H1 (cell line): Measurements from ENCODE around the gene TSPAN9. TPM values are rescaled to one million over a fixed set of nuclear protein-coding genes. Genes with fewer than 3 reads are reported as not detected.

ENCODE experiments used
- CTCF ChIA-PET: fragments of 300-600 bp; sonication (Branson Sonifier 250); formaldehyde crosslinking; loops from one replicate; lab custom pipeline; 2021; ENCODE audit not compliant: partially characterized antibody; lab: Charles Lee
- POLR2A ChIA-PET: fragments of 300-600 bp; sonication (Branson Sonifier 250); formaldehyde crosslinking; loops from one replicate; lab custom pipeline; 2021; ENCODE audit warnings: inconsistent platforms; ENCODE audit not compliant: partially characterized antibody; lab: Charles Lee
- DNase-seq, 2 experiments: peaks; one replicate each; pipeline versions ENCODE4 v3.0.0 to v3.0.0-alpha.2; 2010 to 2022; ENCODE audit warnings: low spot score in 2 of 2, low read depth in 1 of 2, mixed read lengths in 1 of 2
- FAIRE-seq: peaks from 2 replicates; lab custom pipeline; 2011; peaks lifted over from hg19 to GRCh38; lab: Jason Lieb, UNC
- H2AFZ ChIP-seq: 2 replicates; pipeline ENCODE4 v1.8.1; 2012; ENCODE audit warnings: low read length, inconsistent platforms
- H2AK5ac ChIP-seq: 2 replicates; pipeline ENCODE4 v1.6.1; 2013; ENCODE audit warnings: low read depth, low read length
- H2BK120ac ChIP-seq: replicated peaks from 2 replicates; pipeline ENCODE3; 2013; ENCODE audit warnings: low read depth, low read length, inconsistent platforms
- H2BK12ac ChIP-seq: 2 replicates; pipeline ENCODE4 v1.6.1; 2013; ENCODE audit warnings: low read depth, low read length
- H2BK15ac ChIP-seq: 2 replicates; pipeline ENCODE4 v1.6.1; 2013; ENCODE audit warnings: low read length
- H2BK20ac ChIP-seq: 2 replicates; pipeline ENCODE4 v1.6.1; 2013; ENCODE audit warnings: low read length
- H2BK5ac ChIP-seq: 2 replicates; pipeline ENCODE4 v1.6.1; 2013; ENCODE audit warnings: low read depth, low read length
- H3K14ac ChIP-seq: 2 replicates; pipeline ENCODE4 v1.6.1; 2013; ENCODE audit warnings: inconsistent platforms; ENCODE audit not compliant: insufficient read length
- H3K18ac ChIP-seq: 2 replicates; pipeline ENCODE4 v1.6.1; 2013; ENCODE audit warnings: low read length; ENCODE audit errors: extremely low read depth
- H3K23ac ChIP-seq: 2 replicates; pipeline ENCODE4 v1.6.1; 2013; ENCODE audit warnings: inconsistent platforms; ENCODE audit not compliant: insufficient read length
- H3K23me2 ChIP-seq: 2 replicates; pipeline ENCODE4 v1.6.1; 2013; ENCODE audit warnings: low read depth, low read length
- H3K27ac ChIP-seq: 2 replicates; pipeline ENCODE4 v1.6.1; 2011; ENCODE audit warnings: low read depth, low read length, inconsistent platforms
- H3K27me3 ChIP-seq, 4 experiments: replicated peaks in 1 of 4; 1 replicate in 1 of 4; 2 replicates in 3 of 4; pipeline versions ENCODE4 v1.6.1 to v1.8.1; 2011 to 2013; ENCODE audit warnings: low read length in 3 of 4, mild to moderate bottlenecking in 3 of 4, inconsistent platforms in 2 of 4, mixed read lengths in 2 of 4, moderate library complexity in 1 of 4; ENCODE audit not compliant: control insufficient read depth in 3 of 4, insufficient read depth in 3 of 4; ENCODE audit errors: extremely low read depth in 1 of 4
- H3K36me3 ChIP-seq, 4 experiments: 2 replicates each; pipeline versions ENCODE4 v1.6.1 to v1.8.1; 2011 to 2013; ENCODE audit warnings: mild to moderate bottlenecking in 4 of 4, low read length in 3 of 4, moderate library complexity in 2 of 4, control low read depth in 1 of 4, inconsistent platforms in 1 of 4; ENCODE audit not compliant: insufficient read depth in 4 of 4, control insufficient read depth in 2 of 4
- H3K4ac ChIP-seq: replicated peaks from 2 replicates; pipeline ENCODE3; 2013; ENCODE audit warnings: low read length, low read depth, mixed read lengths, inconsistent platforms; ENCODE audit not compliant: insufficient read length
- H3K4me1 ChIP-seq, 4 experiments: replicated peaks in 1 of 4; 1 replicate in 1 of 4; 2 replicates in 3 of 4; pipeline versions ENCODE4 v1.6.1 to v1.8.1; 2011 to 2013; ENCODE audit warnings: low read length in 3 of 4, inconsistent platforms in 2 of 4, mixed read lengths in 1 of 4; ENCODE audit not compliant: insufficient read depth in 4 of 4, control insufficient read depth in 3 of 4
- H3K4me2 ChIP-seq, 2 experiments: 2 replicates each; pipeline versions ENCODE4 v1.6.1 to v1.8.1; 2011 to 2013; ENCODE audit warnings: low read depth in 2 of 2, low read length in 2 of 2, control low read depth in 1 of 2, inconsistent platforms in 1 of 2, mild to moderate bottlenecking in 1 of 2; ENCODE audit not compliant: insufficient read depth in 1 of 2
- H3K4me3 ChIP-seq, 4 experiments: fragments of 200-600, 300-600 bp in 1 of 4; sonication (generic), shearing (Covaris generic), sonication (Bioruptor Twin) in 1 of 4; 2 replicates each; pipeline versions ENCODE4 v1.5.1 to v1.8.1; 2011 to 2016; ENCODE audit warnings: low read length in 4 of 4, low read depth in 3 of 4, control low read depth in 2 of 4, inconsistent platforms in 2 of 4, mild to moderate bottlenecking in 2 of 4, mixed read lengths in 1 of 4, moderate library complexity in 1 of 4; ENCODE audit not compliant: insufficient read depth in 2 of 4; ENCODE audit errors: extremely low read depth in 1 of 4
- H3K56ac ChIP-seq: replicated peaks from 2 replicates; pipeline ENCODE3; 2013; ENCODE audit warnings: low read depth, mild to moderate bottlenecking, mixed read lengths, low read length, inconsistent platforms; ENCODE audit not compliant: insufficient read length
- H3K79me1 ChIP-seq: 2 replicates; pipeline ENCODE4 v1.6.1; 2013; ENCODE audit warnings: low read depth, low read length, control low read depth
- H3K79me2 ChIP-seq, 2 experiments: 2 replicates each; pipeline versions ENCODE4 v1.6.1 to v1.8.1; 2012 to 2013; ENCODE audit warnings: low read length in 2 of 2, mild to moderate bottlenecking in 2 of 2, inconsistent platforms in 1 of 2; ENCODE audit not compliant: insufficient read depth in 2 of 2, control insufficient read depth in 1 of 2
- H3K9ac ChIP-seq, 4 experiments: replicated peaks in 1 of 4; 1 replicate in 1 of 4; 2 replicates in 3 of 4; pipeline versions ENCODE4 v1.6.1 to v1.8.1; 2011 to 2013; ENCODE audit warnings: low read depth in 3 of 4, low read length in 3 of 4, control low read depth in 2 of 4, mild to moderate bottlenecking in 2 of 4, moderate library complexity in 2 of 4, inconsistent platforms in 1 of 4; ENCODE audit errors: extremely low read depth in 1 of 4
- H3K9me3 ChIP-seq, 2 experiments: 2 replicates each; pipeline versions ENCODE4 v1.6.1 to v1.8.1; 2012 to 2013; ENCODE audit warnings: mild to moderate bottlenecking in 2 of 2, moderate library complexity in 2 of 2, control low read depth in 1 of 2, inconsistent platforms in 1 of 2, low read depth in 1 of 2, low read length in 1 of 2, mixed read lengths in 1 of 2; ENCODE audit not compliant: insufficient read depth in 2 of 2
- H4K20me1 ChIP-seq, 2 experiments: replicated peaks in 1 of 2; 2 replicates each; pipeline versions ENCODE3 to v1.8.1; 2011 to 2013; ENCODE audit warnings: inconsistent platforms in 2 of 2, low read length in 2 of 2, mild to moderate bottlenecking in 1 of 2; ENCODE audit not compliant: insufficient read depth in 2 of 2, control insufficient read depth in 1 of 2
- H4K5ac ChIP-seq: 2 replicates; pipeline ENCODE4 v1.6.1; 2013; ENCODE audit warnings: low read length, low read depth, mixed read lengths, inconsistent platforms; ENCODE audit not compliant: insufficient read length
- H4K8ac ChIP-seq: 2 replicates; pipeline ENCODE4 v1.8.0; 2013; ENCODE audit warnings: mild to moderate bottlenecking, moderate library complexity, low read length, inconsistent platforms; ENCODE audit not compliant: insufficient read depth; ENCODE audit errors: extremely low read depth
- H4K91ac ChIP-seq: replicated peaks from 2 replicates; pipeline ENCODE3; 2013; ENCODE audit warnings: low read length, mixed read lengths, inconsistent platforms; ENCODE audit not compliant: insufficient read length
- ASH2L ChIP-seq: fragments of 200-600, 300-600 bp; sonication (generic); IDR thresholded peaks from one replicate; pipeline ENCODE4 v1.7.1; 2017; ENCODE audit warnings: low read length
- POLR2A ChIP-seq, 2 experiments: IDR thresholded peaks; 1 replicate in 1 of 2; 2 replicates in 1 of 2; pipeline ENCODE4 v1.6.1; 2011; ENCODE audit warnings: low read depth in 2 of 2, low read length in 2 of 2, mild to moderate bottlenecking in 2 of 2; ENCODE audit errors: control extremely low read depth in 1 of 2
- RBBP5 ChIP-seq: IDR thresholded peaks from 2 replicates; pipeline ENCODE4 v1.7.1; 2012; ENCODE audit warnings: low read depth, mild to moderate bottlenecking, inconsistent platforms, low read length, moderate library complexity, borderline replicate concordance
- SP2 ChIP-seq: IDR thresholded peaks from 2 replicates; pipeline ENCODE4 v1.6.1; 2012; ENCODE audit warnings: mild to moderate bottlenecking, low read length, inconsistent platforms
- TCF12 ChIP-seq: IDR thresholded peaks from 2 replicates; pipeline ENCODE4 v1.6.1; 2011; ENCODE audit warnings: low read depth, mild to moderate bottlenecking, low read length
- WGBS, 2 experiments: shearing (Covaris generic) in 1 of 2; methylation state at CpG; one replicate each; pipeline versions ENCODE4 v1.1.6 to v1.1.7; 2013 to 2015; ENCODE audit warnings: low lambda C conversion rate in 2 of 2, mixed read lengths in 2 of 2, inconsistent platforms in 1 of 2, low coverage in 1 of 2, missing lambda C conversion rate in 1 of 2; ENCODE audit not compliant: insufficient replicate concordance in 2 of 2, insufficient coverage in 1 of 2, insufficient read length in 1 of 2; ENCODE audit errors: extremely low coverage in 1 of 2, missing lambda C conversion rate in 1 of 2; 5-methylcytosine and 5-hydroxymethylcytosine counted together
- polyA plus RNA-seq, 7 experiments: library from polyadenylated mRNA; depleted of rRNA in 3 of 7; stranded (reverse) in 5 of 7; unstranded in 2 of 7; fragments of >200 nt in 5 of 7; fragments of 200-250 nt in 2 of 7; gene quantifications; 1 replicate in 5 of 7; 2 replicates in 1 of 7; 4 replicates in 1 of 7; pipeline versions ENCODE4 v1.2.1 to v1.2.3, GENCODE V29; 2011 to 2013; ENCODE audit warnings: missing spikeins in 2 of 7, mixed read lengths in 2 of 7
- total RNA-seq: library from RNA; stranded (reverse); fragmentation: NEBNext Ultra II Directional; extraction: Animal tissue kit (Norgen Biotek cat#: 25700); gene quantifications from 2 replicates; pipeline ENCODE4 v1.2.1, GENCODE V29; 2021
- TF ChIP-seq, protein P1 (sequence below): IDR thresholded peaks from 2 replicates; pipeline ENCODE4 v1.6.1; 2012; ENCODE audit warnings: inconsistent platforms
- TF ChIP-seq, protein P2 (sequence below), 3 experiments: IDR thresholded peaks; 1 replicate in 2 of 3; 2 replicates in 1 of 3; pipeline versions ENCODE4 v1.5.1 to v1.6.1; 2011; ENCODE audit warnings: low read length in 3 of 3, mild to moderate bottlenecking in 3 of 3, inconsistent platforms in 2 of 3, low read depth in 1 of 3, moderate library complexity in 1 of 3; ENCODE audit not compliant: insufficient read depth in 1 of 3; ENCODE audit errors: control extremely low read depth in 1 of 3

The TSPAN9 gene
- total and polyA plus RNA-seq, 2 of the 8 experiments (the other 6 are each of a cell fraction or from before 2014, with no cell fraction given) = 11.5 to 29.1 TPM

DNA sequence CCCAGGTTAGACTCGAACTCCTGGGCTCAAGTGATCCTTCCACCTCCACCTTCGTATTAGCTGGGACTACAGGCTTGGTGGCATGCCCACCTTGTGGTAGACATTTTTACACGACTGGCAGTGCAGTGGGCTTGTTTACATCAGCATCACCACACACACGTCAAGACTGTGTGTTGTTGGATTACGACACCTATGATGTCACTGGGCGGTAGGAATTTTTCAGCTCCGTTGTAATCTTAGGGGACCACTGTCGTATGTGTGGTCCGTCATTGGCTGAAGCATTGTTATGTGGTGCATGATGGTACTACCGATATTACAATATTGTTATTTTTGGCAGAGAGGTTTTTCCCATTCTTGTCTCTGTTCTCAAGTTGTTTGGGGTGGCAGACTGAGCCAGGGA lies 50.7 kb downstream of the TSPAN9 start:
- no peak for DNase-seq
- CTCF ChIA-PET = interaction anchor here (0.6 to 16.5 kb wide), 5 partner anchors 27 to 147 kb away, joined by 3 to 448 read pairs (median 7); no protein-coding TSS in a partner anchor
- H3K36me3 ChIP-seq = no peaks in the 10 kb centered on the region

More for the DNA sequence above, 50.7 kb downstream of the TSPAN9 start:
- Histone ChIP-seq H2BK20ac (no peak overlapping the region), H4K20me1 (peaks cover 0 to 2% of the 10 kb centered on the region in 2 experiments), H3K56ac (no peak overlapping the region), H3K79me2 (no peaks in the 10 kb centered on the region), H3K4me1 (peaks cover 0 to 5% (median 2%) of the 10 kb centered on the region in 4 experiments; a peak in 3 of 7 replicates), H3K9me3 (no peaks in the 10 kb centered on the region), H3K27me3 (no peaks in the 10 kb centered on the region), H4K5ac (no peak overlapping the region), H3K4me3 (no peak overlapping the region), H3K4ac (no peak overlapping the region), H2BK15ac (no peak overlapping the region), H3K23ac (no peak overlapping the region), H4K8ac (no peak overlapping the region), H2BK12ac (no peak overlapping the region), H3K27ac (no peak overlapping the region), H3K18ac (no peak overlapping the region), H3K9ac (no peak overlapping the region; a peak in 1 of 7 replicates), H3K79me1 (no peaks in the 10 kb centered on the region; the same call in 1 of the 2 replicates), H2AK5ac (no peak overlapping the region), H2BK5ac (no peak overlapping the region), H4K91ac (no peak overlapping the region), H3K23me2 (peaks cover 1% of the 10 kb centered on the region; the same call in 1 of the 2 replicates), H3K4me2 (no peak overlapping the region), H2AFZ (no peak overlapping the region), H3K14ac (no peak overlapping the region), H2BK120ac (no peak overlapping the region)
- POLR2A ChIA-PET = no interaction called here
- TF ChIP-seq, protein P1, sequence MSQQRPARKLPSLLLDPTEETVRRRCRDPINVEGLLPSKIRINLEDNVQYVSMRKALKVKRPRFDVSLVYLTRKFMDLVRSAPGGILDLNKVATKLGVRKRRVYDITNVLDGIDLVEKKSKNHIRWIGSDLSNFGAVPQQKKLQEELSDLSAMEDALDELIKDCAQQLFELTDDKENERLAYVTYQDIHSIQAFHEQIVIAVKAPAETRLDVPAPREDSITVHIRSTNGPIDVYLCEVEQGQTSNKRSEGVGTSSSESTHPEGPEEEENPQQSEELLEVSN = no peak
- TF ChIP-seq POLR2A (IDR thresholded peaks at IDR 0.05; ENCODE audit: control extremely low read depth in 1 of 2, low read depth in 2 of 2, low read length in 2 of 2) (no peak), TCF12 (no peak), ASH2L (no peak), RBBP5 (no peak), SP2 (no peak)
- TF ChIP-seq, protein P2, sequence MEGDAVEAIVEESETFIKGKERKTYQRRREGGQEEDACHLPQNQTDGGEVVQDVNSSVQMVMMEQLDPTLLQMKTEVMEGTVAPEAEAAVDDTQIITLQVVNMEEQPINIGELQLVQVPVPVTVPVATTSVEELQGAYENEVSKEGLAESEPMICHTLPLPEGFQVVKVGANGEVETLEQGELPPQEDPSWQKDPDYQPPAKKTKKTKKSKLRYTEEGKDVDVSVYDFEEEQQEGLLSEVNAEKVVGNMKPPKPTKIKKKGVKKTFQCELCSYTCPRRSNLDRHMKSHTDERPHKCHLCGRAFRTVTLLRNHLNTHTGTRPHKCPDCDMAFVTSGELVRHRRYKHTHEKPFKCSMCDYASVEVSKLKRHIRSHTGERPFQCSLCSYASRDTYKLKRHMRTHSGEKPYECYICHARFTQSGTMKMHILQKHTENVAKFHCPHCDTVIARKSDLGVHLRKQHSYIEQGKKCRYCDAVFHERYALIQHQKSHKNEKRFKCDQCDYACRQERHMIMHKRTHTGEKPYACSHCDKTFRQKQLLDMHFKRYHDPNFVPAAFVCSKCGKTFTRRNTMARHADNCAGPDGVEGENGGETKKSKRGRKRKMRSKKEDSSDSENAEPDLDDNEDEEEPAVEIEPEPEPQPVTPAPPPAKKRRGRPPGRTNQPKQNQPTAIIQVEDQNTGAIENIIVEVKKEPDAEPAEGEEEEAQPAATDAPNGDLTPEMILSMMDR (IDR thresholded peaks at IDR 0.05; ENCODE audit: control extremely low read depth in 1 of 3, insufficient read depth in 1 of 3, low read depth in 1 of 3, low read length in 3 of 3) = no peak
- FAIRE-seq = no peak
- 94% methylated on average over 10 of the region's 10 CpGs; no CpG with 5 or more reads in 1 of the 2 experiments for WGBS, 2 experiments
